Lung microvascular endothelial cell (primary cell): ENCODE results near the gene TMEM158. TPM values are rescaled to one million over a fixed set of nuclear protein-coding genes. Genes with fewer than 3 reads are reported as not detected.

Source experiments
- DNase-seq, 2 donors: peaks; one replicate each; pipeline versions ENCODE4 v3.0.0 to v3.0.0-alpha.2; 2010; ENCODE audit warnings: low read depth in 2 of 2
- total RNA-seq: library from RNA; depleted of rRNA; stranded (reverse); fragments of >200 nt; gene quantifications from 2 replicates; pipeline ENCODE4 v1.2.1, GENCODE V29; 2014

The TMEM158 gene
- total RNA-seq, 1 donor from 2014 or later: 2.8 TPM

GRCh38 chr3:45204136-45204535 lies 22.0 kb downstream of the TMEM158 start:
- peak in 1 of 2 donors; percentile 73 for DNase-seq

- DNase-seq: peak; percentile 14 to 79
These were observed 26.0 kb downstream of the TMEM158 start for GRCh38 chr3:45199837-45200648.

GRCh38 chr3:45198264-45199260 lies 27.5 kb downstream of the TMEM158 start:
- DNase-seq: no peak

- DNase-seq: no peak
These were observed 31.3 kb downstream of the TMEM158 start for GRCh38 chr3:45194791-45195190.

- DNase-seq: no peak
These were observed 34.1 kb downstream of the TMEM158 start for GRCh38 chr3:45191924-45192417.

- DNase-seq: no peak
These were observed 34.7 kb downstream of the TMEM158 start for GRCh38 chr3:45191424-45191823.

GRCh38 chr3:45188719-45189659 lies 37.1 kb downstream of the TMEM158 start:
- no peak for DNase-seq

- DNase-seq: no peak
These were observed 38.4 kb downstream of the TMEM158 start for GRCh38 chr3:45187694-45188141.

GRCh38 chr3:45186871-45187270 lies 39.2 kb downstream of the TMEM158 start:
- no peak for DNase-seq

- DNase-seq: no peak
These were observed 40.6 kb downstream of the TMEM158 start for GRCh38 chr3:45185461-45185860.

- no peak for DNase-seq
These were observed 41.0 kb downstream of the TMEM158 start for GRCh38 chr3:45185052-45185451.

GRCh38 chr3:45183872-45184262 lies 42.2 kb downstream of the TMEM158 start:
- no peak for DNase-seq

- no peak for DNase-seq
These were observed 42.9 kb downstream of the TMEM158 start for GRCh38 chr3:45182915-45183871.

GRCh38 chr3:45181496-45181895 lies 44.6 kb downstream of the TMEM158 start:
- no peak for DNase-seq

- no peak for DNase-seq
These were observed 45.2 kb downstream of the TMEM158 start for GRCh38 chr3:45180899-45181298.

GRCh38 chr3:45180051-45180450 lies 46.0 kb downstream of the TMEM158 start:
- no peak for DNase-seq

GRCh38 chr3:45179163-45179562 lies 46.9 kb downstream of the TMEM158 start:
- DNase-seq: no peak

GRCh38 chr3:45178183-45179023 lies 47.7 kb downstream of the TMEM158 start:
- no peak for DNase-seq

GRCh38 chr3:45176912-45177311 lies 49.2 kb downstream of the TMEM158 start:
- no peak for DNase-seq
